ENCODE results near the gene PAFAH1B1. TPM values are rescaled to one million over a fixed set of nuclear protein-coding genes. Genes with fewer than 3 reads are reported as not detected.

PAFAH1B1 gene
- total and polyA plus RNA-seq, 2 donors (not counting 3 experiments of a cell fraction or from before 2014, with no cell fraction given), result 46.5 to 158 TPM

DNA sequence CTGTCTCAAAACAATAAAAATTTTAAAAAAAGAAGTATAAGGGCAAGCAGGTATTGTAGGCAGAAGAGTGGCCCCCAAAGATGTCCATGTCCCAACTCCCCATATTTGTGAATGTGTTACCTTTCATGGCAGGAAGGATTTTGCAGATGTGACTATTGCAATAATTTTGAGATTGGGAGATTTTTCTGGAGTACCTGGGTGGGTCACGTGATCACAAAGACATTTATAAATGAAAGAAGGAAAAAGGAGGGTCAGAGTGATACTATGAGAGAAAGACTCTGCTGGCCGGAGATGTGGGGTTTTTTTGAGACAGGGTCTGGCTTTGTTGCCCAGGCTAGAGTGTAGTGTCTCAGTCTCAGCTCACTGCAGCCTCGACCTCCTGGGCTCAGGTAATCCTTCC lies 27.4 kb upstream of the PAFAH1B1 start:
- no peak overlapping the region for H3K4me3 ChIP-seq (replicated peaks in 1 of 3; ENCODE audit: insufficient read depth in 1 of 3, low read depth in 1 of 3, low read length in 3 of 3)
- POLR2A ChIA-PET, result no interaction called here
- dilution Hi-C loops (cut with MboI; ENCODE audit: extremely low pct_ligation_motif_present, low sequenced_read_pairs), result no loop called here
- no TSS peak for BruUV-seq (replicated peaks)
- no peaks in the 10 kb centered on the region for H3K9me1 ChIP-seq (replicated peaks; ENCODE audit: control insufficient read depth, extremely low read depth, insufficient read depth, low read length)
- H3K79me2 ChIP-seq (ENCODE audit: control insufficient read depth, insufficient read depth, low read length), result no peaks in the 10 kb centered on the region
- H3K9ac ChIP-seq (replicated peaks; ENCODE audit: extremely low read depth, insufficient read depth, low read length), result no peak overlapping the region
- DNase-seq (ENCODE audit: low read depth, low spot score) (no peak), FAIRE-seq (no peak)
- no peaks in the 10 kb centered on the region for H3K27me3 ChIP-seq (ENCODE audit: control insufficient read depth in 2 of 2, insufficient read depth in 2 of 2, low read length in 2 of 2)
- CTCF ChIA-PET, result no interaction called here
- no peaks in the 10 kb centered on the region for H4K20me1 ChIP-seq (replicated peaks; ENCODE audit: control insufficient read depth, extremely low read depth, insufficient read depth, low read length)
- TF ChIP-seq POLR2AphosphoS5 (IDR thresholded peaks at IDR 0.05; ENCODE audit: insufficient read depth, low read depth, low read length) (no peak), FOS (IDR thresholded peaks at IDR 0.05; ENCODE audit: borderline replicate concordance, insufficient read depth, low read length) (no peak), GATA2 (IDR thresholded peaks at IDR 0.05; ENCODE audit: insufficient read depth, insufficient read length, low read depth, low read length) (no peak), MYC (IDR thresholded peaks at IDR 0.05; ENCODE audit: low read depth, low read length) (no peak), EZH2 (IDR thresholded peaks at IDR 0.05; ENCODE audit: borderline replicate concordance, low read depth, low read length, severe bottlenecking) (no peak), JUN (IDR thresholded peaks at IDR 0.05; ENCODE audit: borderline replicate concordance, insufficient read depth, insufficient read length, low read depth) (no peak), POLR2A (IDR thresholded peaks at IDR 0.05; ENCODE audit: low read depth, low read length) (no peak)
- TF ChIP-seq, protein P1, sequence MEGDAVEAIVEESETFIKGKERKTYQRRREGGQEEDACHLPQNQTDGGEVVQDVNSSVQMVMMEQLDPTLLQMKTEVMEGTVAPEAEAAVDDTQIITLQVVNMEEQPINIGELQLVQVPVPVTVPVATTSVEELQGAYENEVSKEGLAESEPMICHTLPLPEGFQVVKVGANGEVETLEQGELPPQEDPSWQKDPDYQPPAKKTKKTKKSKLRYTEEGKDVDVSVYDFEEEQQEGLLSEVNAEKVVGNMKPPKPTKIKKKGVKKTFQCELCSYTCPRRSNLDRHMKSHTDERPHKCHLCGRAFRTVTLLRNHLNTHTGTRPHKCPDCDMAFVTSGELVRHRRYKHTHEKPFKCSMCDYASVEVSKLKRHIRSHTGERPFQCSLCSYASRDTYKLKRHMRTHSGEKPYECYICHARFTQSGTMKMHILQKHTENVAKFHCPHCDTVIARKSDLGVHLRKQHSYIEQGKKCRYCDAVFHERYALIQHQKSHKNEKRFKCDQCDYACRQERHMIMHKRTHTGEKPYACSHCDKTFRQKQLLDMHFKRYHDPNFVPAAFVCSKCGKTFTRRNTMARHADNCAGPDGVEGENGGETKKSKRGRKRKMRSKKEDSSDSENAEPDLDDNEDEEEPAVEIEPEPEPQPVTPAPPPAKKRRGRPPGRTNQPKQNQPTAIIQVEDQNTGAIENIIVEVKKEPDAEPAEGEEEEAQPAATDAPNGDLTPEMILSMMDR (IDR thresholded peaks at IDR 0.05; ENCODE audit: extremely low read depth in 1 of 2, insufficient read depth in 1 of 2, low read depth in 1 of 2, low read length in 2 of 2), result no peak
- TF ChIP-seq, protein P2, sequence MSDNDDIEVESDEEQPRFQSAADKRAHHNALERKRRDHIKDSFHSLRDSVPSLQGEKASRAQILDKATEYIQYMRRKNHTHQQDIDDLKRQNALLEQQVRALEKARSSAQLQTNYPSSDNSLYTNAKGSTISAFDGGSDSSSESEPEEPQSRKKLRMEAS (IDR thresholded peaks at IDR 0.05; ENCODE audit: insufficient read depth, insufficient read length), result no peak
- no peak overlapping the region for H2AFZ ChIP-seq (ENCODE audit: low read depth, low read length)
- H3K4me2 ChIP-seq (ENCODE audit: insufficient read depth, low read length), result no peak overlapping the region
- H3K27ac ChIP-seq (ENCODE audit: insufficient read depth, low read depth, low read length), result no peak overlapping the region
- no peaks in the 10 kb centered on the region for H3K9me3 ChIP-seq (replicated peaks; ENCODE audit: control insufficient read depth, insufficient read depth, low read length)
- H3K36me3 ChIP-seq (ENCODE audit: control insufficient read depth in 2 of 2, extremely low read depth in 1 of 2, insufficient read depth in 2 of 2, low read length in 2 of 2), result no peaks in the 10 kb centered on the region
- no peaks in the 10 kb centered on the region for H3K4me1 ChIP-seq (ENCODE audit: control insufficient read depth, extremely low read depth, insufficient read depth, low read length)
- intact Hi-C loops (cut with micrococcal nuclease), result no loop called here
